Bronchial epithelial cell (primary cell): ENCODE data around the gene CHRNA4. TPM values are rescaled to one million over a fixed set of nuclear protein-coding genes. Genes with fewer than 3 reads are reported as not detected.

ENCODE experiments used
- DNase-seq: peaks from one replicate; pipeline ENCODE4 v3.0.0-alpha.2; 2010; ENCODE audit warnings: low read depth
- FAIRE-seq: peaks from 2 replicates; lab custom pipeline; 2011; peaks lifted over from hg19 to GRCh38; lab: Jason Lieb, UNC
- H3K27me3 ChIP-seq: 2 replicates; pipeline ENCODE4 v1.5.1; 2011; ENCODE audit warnings: low read length; ENCODE audit not compliant: control insufficient read depth, insufficient read depth
- H3K36me3 ChIP-seq: 2 replicates; pipeline ENCODE4 v1.5.1; 2011; ENCODE audit warnings: low read length; ENCODE audit not compliant: control insufficient read depth, insufficient read depth
- H3K4me3 ChIP-seq: 2 replicates; pipeline ENCODE4 v1.5.1; 2011; ENCODE audit warnings: mild to moderate bottlenecking, low read depth, low read length, control low read depth
- CTCF ChIP-seq: IDR thresholded peaks from 2 replicates; pipeline ENCODE4 v1.5.1; 2011; ENCODE audit warnings: mild to moderate bottlenecking, moderate library complexity, low read length, control low read depth, inconsistent platforms; ENCODE audit not compliant: insufficient read depth, severe bottlenecking
- total RNA-seq: library from RNA; depleted of rRNA; stranded (reverse); fragments of >200 nt; gene quantifications from 2 replicates; pipeline ENCODE4 v1.2.1, GENCODE V29; 2014

The CHRNA4 gene
- total RNA-seq, 1 donor from 2014 or later = not detected

- DNase-seq (no peak), FAIRE-seq (no peak)
- no peaks in the 10 kb centered on the region for H3K36me3 ChIP-seq
- H3K27me3 ChIP-seq = no peaks in the 10 kb centered on the region
- TF ChIP-seq CTCF = no peak
- H3K4me3 ChIP-seq = no peak overlapping the region
Observed at GRCh38 chr20:63351326-63351700, 9.8 kb downstream of the CHRNA4 start.

- FAIRE-seq = no peak
- Histone ChIP-seq H3K4me3 (no peak overlapping the region), H3K36me3 (no peaks in the 10 kb centered on the region), H3K27me3 (no peaks in the 10 kb centered on the region)
- no peak for DNase-seq
- TF ChIP-seq CTCF = no peak
Observed at GRCh38 chr20:63350597-63351325, 10.4 kb downstream of the CHRNA4 start.

GRCh38 chr20:63350196-63350595 lies 11.0 kb downstream of the CHRNA4 start:
- Histone ChIP-seq H3K27me3 (no peaks in the 10 kb centered on the region), H3K4me3 (no peak overlapping the region), H3K36me3 (no peaks in the 10 kb centered on the region)
- DNase-seq = no peak
- FAIRE-seq = no peak
- TF ChIP-seq CTCF = no peak

- no peaks in the 10 kb centered on the region for H3K36me3 ChIP-seq
- no peak for TF ChIP-seq CTCF
- DNase-seq (no peak), FAIRE-seq (no peak)
- no peak overlapping the region for H3K4me3 ChIP-seq
- H3K27me3 ChIP-seq = no peaks in the 10 kb centered on the region
Observed at GRCh38 chr20:63349516-63349895, 11.6 kb downstream of the CHRNA4 start.

GRCh38 chr20:63348828-63349515 lies 12.2 kb downstream of the CHRNA4 start:
- TF ChIP-seq CTCF = no peak
- FAIRE-seq = no peak

More at GRCh38 chr20:63348828-63349515, 12.2 kb downstream of the CHRNA4 start:
- Histone ChIP-seq H3K36me3 (no peaks in the 10 kb centered on the region), H3K4me3 (no peak overlapping the region), H3K27me3 (no peaks in the 10 kb centered on the region)
- DNase-seq = no peak
